RPMI7951 (cell line): ENCODE data around the gene ADD2. TPM values are rescaled to one million over a fixed set of nuclear protein-coding genes. Genes with fewer than 3 reads are reported as not detected.

Experiments
- DNase-seq: peaks from one replicate; pipeline ENCODE4 v3.0.0-alpha.2; 2012; ENCODE audit warnings: low read depth
- total RNA-seq: library from RNA; depleted of rRNA; stranded (reverse); fragments of >200 nt; shearing (Covaris generic); gene quantifications from 2 replicates; pipeline ENCODE4 v1.2.3, GENCODE V29; 2014

ADD2 gene
- total RNA-seq, 1 experiment from 2014 or later, result not detected

GRCh38 chr2:70674636-70675430 is 93.2 kb downstream of the ADD2 start:
- no peak for DNase-seq

- peak; percentile 13 for DNase-seq
Measured at GRCh38 chr2:70673041-70673647, 94.9 kb downstream of the ADD2 start.

GRCh38 chr2:70671092-70671675 is 96.8 kb downstream of the ADD2 start:
- peak; percentile 13 for DNase-seq

GRCh38 chr2:70670626-70671025 is 97.4 kb downstream of the ADD2 start:
- no peak for DNase-seq

GRCh38 chr2:70670202-70670601 is 97.8 kb downstream of the ADD2 start:
- DNase-seq, result no peak

GRCh38 chr2:70668911-70669310 is 99.1 kb downstream of the ADD2 start:
- DNase-seq, result no peak

GRCh38 chr2:70668432-70668831 is 99.6 kb downstream of the ADD2 start:
- no peak for DNase-seq

GRCh38 chr2:70664525-70664924 is 103.5 kb downstream of the ADD2 start:
- no peak for DNase-seq

GRCh38 chr2:70663411-70663810 is 104.6 kb downstream of the ADD2 start:
- DNase-seq, result no peak

GRCh38 chr2:70659551-70659950 is 108.4 kb downstream of the ADD2 start:
- no peak for DNase-seq

- DNase-seq, result no peak
Measured at GRCh38 chr2:70658476-70658875, 109.5 kb downstream of the ADD2 start.

- DNase-seq, result no peak
Measured at GRCh38 chr2:70657246-70657645, 110.8 kb downstream of the ADD2 start.

- no peak for DNase-seq
Measured at GRCh38 chr2:70656421-70657010, 111.5 kb downstream of the ADD2 start.

GRCh38 chr2:70655786-70656185 is 112.2 kb downstream of the ADD2 start:
- DNase-seq, result no peak

GRCh38 chr2:70655211-70655610 is 112.8 kb downstream of the ADD2 start:
- DNase-seq, result peak; percentile 49

- no peak for DNase-seq
Measured at GRCh38 chr2:70651727-70652126, 116.3 kb downstream of the ADD2 start.

- no peak for DNase-seq
Measured at GRCh38 chr2:70651014-70651413, 117.0 kb downstream of the ADD2 start.

- no peak for DNase-seq
Measured at GRCh38 chr2:70648961-70649360, 119.0 kb downstream of the ADD2 start.

GRCh38 chr2:70647873-70648481 is 120.0 kb downstream of the ADD2 start:
- peak; percentile 55 for DNase-seq

- no peak for DNase-seq
Measured at GRCh38 chr2:70646420-70646818, 121.6 kb downstream of the ADD2 start.

- peak; percentile 25 for DNase-seq
Measured at GRCh38 chr2:70645733-70646419, 122.1 kb downstream of the ADD2 start.

GRCh38 chr2:70643715-70644114 is 124.3 kb downstream of the ADD2 start:
- DNase-seq, result peak; percentile 26
